GM12873 (cell line): ENCODE results near the gene TPR.

Source experiments
- CTCF ChIP-seq: IDR thresholded peaks from 2 replicates; pipeline ENCODE4 v1.5.1; 2012; ENCODE audit warnings: low read depth, mild to moderate bottlenecking, moderate library complexity, low read length, control low read depth; ENCODE audit not compliant: insufficient read depth; ENCODE audit errors: missing control alignments

TPR gene

DNA sequence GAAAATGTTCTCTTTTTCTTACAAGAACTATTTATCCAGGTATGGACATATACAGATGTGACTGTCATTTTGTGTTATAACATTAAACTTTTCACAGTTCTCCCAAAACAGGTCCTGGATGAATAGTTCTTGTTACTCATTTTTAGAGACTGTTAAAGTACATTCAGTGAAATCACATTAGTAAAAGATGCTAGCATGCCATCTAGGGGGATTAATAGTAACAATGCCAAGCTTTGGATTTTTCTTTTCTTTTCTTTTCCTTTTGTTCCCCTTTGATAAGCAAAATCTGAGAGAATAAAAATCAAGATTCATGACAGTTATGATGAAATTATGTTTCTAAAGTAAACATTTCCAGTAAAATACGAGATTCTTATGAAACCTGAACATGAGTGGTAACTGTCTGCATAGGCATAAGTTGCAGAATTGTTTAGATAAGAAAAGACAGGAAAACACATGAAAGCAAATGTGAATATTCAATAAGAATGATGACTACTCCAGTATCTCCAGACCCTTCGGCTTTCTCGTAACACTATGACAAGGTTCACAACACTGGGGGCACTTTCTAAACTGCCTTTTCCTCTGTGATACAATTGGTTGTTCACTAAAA is 77.5 kb downstream of the TPR start:
- no peak for TF ChIP-seq CTCF

- no peak for TF ChIP-seq CTCF
Observed at GRCh38 chr1:186295980-186296379, 79.1 kb downstream of the TPR start, which contains the start of gene PRG4. Gene PRG4 (plus strand): TSS chr1:186296279.

DNA sequence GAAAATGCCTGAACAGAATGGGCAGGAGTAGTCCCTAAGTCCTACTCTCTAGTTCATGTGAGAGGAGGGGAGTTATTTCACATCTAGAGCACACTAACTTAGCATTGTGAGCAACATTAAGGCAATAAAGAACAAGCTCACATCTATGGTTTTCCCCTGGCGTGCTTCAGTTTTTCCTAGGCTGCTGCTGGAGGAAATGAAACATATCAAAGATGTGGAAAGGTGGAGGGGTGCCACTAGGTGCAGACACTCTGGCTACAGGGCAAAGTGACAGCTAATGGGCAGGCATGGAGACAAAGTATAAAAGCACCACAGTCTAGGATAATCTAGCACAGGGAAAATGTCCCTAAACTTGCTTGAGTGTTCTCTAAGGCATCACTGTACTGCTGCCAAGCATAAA is 82.2 kb downstream of the TPR start:
- TF ChIP-seq CTCF = no peak

DNA sequence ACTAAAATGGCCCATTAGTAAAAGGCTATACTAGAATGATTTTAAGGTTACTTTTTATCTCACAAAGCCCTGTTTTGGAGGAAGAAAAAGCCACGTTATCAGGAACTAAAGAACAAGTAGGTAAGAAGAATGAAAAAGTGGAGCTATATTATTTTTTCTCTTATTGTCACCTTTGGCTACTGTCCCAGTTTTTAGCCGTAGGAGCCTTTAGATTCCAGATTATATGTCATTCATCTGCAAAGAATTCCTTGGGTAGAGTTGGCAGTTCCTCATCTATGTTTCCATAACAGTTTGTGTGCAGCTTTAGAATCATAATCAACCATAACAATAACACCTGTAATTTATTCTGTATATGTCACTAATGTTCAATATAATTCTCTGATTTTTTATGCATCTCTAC is 83.8 kb downstream of the TPR start:
- TF ChIP-seq CTCF = no peak

GRCh38 chr1:186289943-186290545 is 85.0 kb downstream of the TPR start:
- no peak for TF ChIP-seq CTCF

GRCh38 chr1:186286615-186287315 is 88.3 kb downstream of the TPR start:
- no peak for TF ChIP-seq CTCF

DNA sequence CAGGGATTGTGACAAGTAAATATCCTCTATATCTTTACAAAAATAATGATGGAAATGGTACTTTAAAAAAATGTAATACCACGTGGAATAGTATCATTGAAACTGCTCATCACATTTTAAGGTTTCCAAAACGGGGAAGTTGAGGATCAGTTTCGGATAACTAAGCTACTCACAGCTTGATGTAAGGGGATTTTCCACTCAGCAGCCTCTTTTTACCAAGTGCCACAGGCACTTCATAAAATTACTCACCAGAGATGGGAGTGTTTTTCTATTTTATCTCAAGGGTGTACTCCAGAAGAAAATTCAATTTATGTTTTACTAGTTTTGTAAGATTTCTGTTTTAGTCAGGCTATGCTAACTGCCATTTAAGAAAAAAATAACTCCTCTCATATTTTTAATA is 91.7 kb downstream of the TPR start:
- no peak for TF ChIP-seq CTCF
